K562 (cell line): ENCODE results near the gene SIGLEC6. TPM values are rescaled to one million over a fixed set of nuclear protein-coding genes. Genes with fewer than 3 reads are reported as not detected.

Experiments used
- CBX8 ChIP-seq: fragments of 200-600 bp; sonication (generic); IDR thresholded peaks from 2 replicates; pipeline ENCODE4 v1.6.1; 2012; ENCODE audit warnings: borderline replicate concordance, mixed run types, low read depth, mild to moderate bottlenecking, moderate library complexity, mixed read lengths, low read length, control low read depth, inconsistent platforms; ENCODE audit not compliant: poor library complexity, severe bottlenecking; ENCODE audit errors: extremely low read depth
- CEBPG ChIP-seq, 3 experiments: fragments of 200-800 bp in 1 of 3; sonication (Bioruptor generic) in 1 of 3; sonication (generic) in 1 of 3; formaldehyde crosslinking in 1 of 3; IDR thresholded peaks in 2 of 3; conservative IDR thresholded peaks in 1 of 3; 2 replicates each; pipeline versions ENCODE4 v1.6.1 to v1.8.0; 2016 to 2022; ENCODE audit warnings: missing compliant biosample characterization in 2 of 3, missing genetic modification characterization in 2 of 3, mild to moderate bottlenecking in 1 of 3, missing genetic modification reagents in 1 of 3
- ELF4 ChIP-seq: fragments of 450-650 bp; formaldehyde crosslinking; IDR thresholded peaks from 2 replicates; pipeline ENCODE4 v1.4.0; 2022; ENCODE audit warnings: missing genetic modification characterization
- FOSL1 ChIP-seq: fragments of 200-800 bp; sonication (Bioruptor generic); conservative IDR thresholded peaks from 2 replicates; pipeline ENCODE4 v1.6.1; 2016; ENCODE audit warnings: missing genetic modification characterization, missing compliant biosample characterization
- FOXK1 ChIP-seq: sonication (generic); formaldehyde crosslinking; IDR thresholded peaks from 2 replicates; pipeline ENCODE4 v1.8.0; 2022; ENCODE audit warnings: missing genetic modification reagents, mild to moderate bottlenecking, borderline replicate concordance
- GATAD2B ChIP-seq: fragments of 450-650 bp; IDR thresholded peaks from 2 replicates; pipeline ENCODE4 v1.6.1; 2017; ENCODE audit warnings: mild to moderate bottlenecking, borderline replicate concordance
- GTF2A2 ChIP-seq: IDR thresholded peaks from 2 replicates; pipeline ENCODE4 v1.6.1; 2016; ENCODE audit warnings: mild to moderate bottlenecking, missing genetic modification characterization, missing compliant biosample characterization
- KLF6 ChIP-seq: fragments of 250-450 bp; sonication (Bioruptor Pico); IDR thresholded peaks from 2 replicates; pipeline ENCODE4 v1.4.0; 2020; ENCODE audit warnings: mild to moderate bottlenecking, moderate library complexity, borderline replicate concordance
- NR3C1 ChIP-seq: sonication (generic); formaldehyde crosslinking; IDR thresholded peaks from 2 replicates; pipeline ENCODE4 v1.8.1; 2022; ENCODE audit warnings: missing genetic modification reagents
- POU5F1 ChIP-seq: fragments of 150-350 bp; IDR thresholded peaks from 2 replicates; pipeline ENCODE4 v1.6.1; 2014; ENCODE audit warnings: borderline replicate concordance, low read length, low read depth, mild to moderate bottlenecking; ENCODE audit not compliant: partially characterized antibody
- SP1 ChIP-seq: sonication (generic); formaldehyde crosslinking; IDR thresholded peaks from 2 replicates; pipeline ENCODE4 v1.8.1; 2022; ENCODE audit warnings: mild to moderate bottlenecking, missing genetic modification reagents
- TAF15 ChIP-seq: fragments of 200-400 bp; formaldehyde crosslinking; IDR thresholded peaks from 2 replicates; pipeline ENCODE4 v1.6.1; 2017; ENCODE audit warnings: mild to moderate bottlenecking, low read depth, low read length, moderate library complexity
- YBX1 ChIP-seq: fragments of 450-650 bp; IDR thresholded peaks from 2 replicates; pipeline ENCODE4 v1.7.1; 2016; ENCODE audit warnings: mild to moderate bottlenecking
- ZBTB1 ChIP-seq: sonication (generic); formaldehyde crosslinking; IDR thresholded peaks from 2 replicates; pipeline ENCODE4 v1.8.1; 2023; ENCODE audit warnings: missing genetic modification reagents, low read depth, mild to moderate bottlenecking, borderline replicate concordance
- ZFP1 ChIP-seq: fragments of 450-650 bp; formaldehyde crosslinking; IDR thresholded peaks from 2 replicates; pipeline ENCODE4 v1.4.0; 2020; ENCODE audit warnings: mild to moderate bottlenecking, mixed read lengths
- ZNF586 ChIP-seq: fragments of 450-650 bp; formaldehyde crosslinking; conservative IDR thresholded peaks from 2 replicates; pipeline ENCODE4 v1.4.0; 2020; ENCODE audit warnings: mild to moderate bottlenecking, moderate library complexity
- polyA plus RNA-seq, 8 experiments: library from polyadenylated mRNA; depleted of rRNA in 4 of 8; stranded (reverse) in 5 of 8; unstranded in 3 of 8; fragments of >200 nt; fragmentation: Nextera tagmentation in 2 of 8; fragmentation: Illumina TruSeq in 1 of 8; extraction: Ambion mirVana in 2 of 8; extraction: Trizol in 1 of 8; gene quantifications; 2 replicates each; pipeline versions ENCODE4 v1.2.1 to v1.2.3, GENCODE V29; 2011 to 2014; ENCODE audit warnings: inconsistent platforms in 1 of 8, missing spikeins in 1 of 8
- total RNA-seq, 7 experiments: library from RNA; depleted of rRNA in 6 of 7; stranded (reverse); fragments of >200 nt in 6 of 7; fragmentation: Illumina TruSeq in 2 of 7; extraction: Trizol in 2 of 7; gene quantifications; 2 replicates each; pipeline versions ENCODE4 v1.2.1 to v1.2.3, GENCODE V29; 2011 to 2021; ENCODE audit warnings: low replicate concordance in 1 of 7
- TF ChIP-seq, protein P1 (sequence below), 2 experiments: fragments of 450-650 bp; IDR thresholded peaks; 2 replicates each; pipeline ENCODE4 v1.6.1; 2016; ENCODE audit warnings: mild to moderate bottlenecking in 2 of 2, borderline replicate concordance in 1 of 2, low read depth in 1 of 2, moderate library complexity in 1 of 2

SIGLEC6 gene
- total and polyA plus RNA-seq, 9 of the 15 experiments (the other 6 are each of a cell fraction or from before 2014, with no cell fraction given), result 0.03 to 17.5 (median 0.71) TPM

DNA sequence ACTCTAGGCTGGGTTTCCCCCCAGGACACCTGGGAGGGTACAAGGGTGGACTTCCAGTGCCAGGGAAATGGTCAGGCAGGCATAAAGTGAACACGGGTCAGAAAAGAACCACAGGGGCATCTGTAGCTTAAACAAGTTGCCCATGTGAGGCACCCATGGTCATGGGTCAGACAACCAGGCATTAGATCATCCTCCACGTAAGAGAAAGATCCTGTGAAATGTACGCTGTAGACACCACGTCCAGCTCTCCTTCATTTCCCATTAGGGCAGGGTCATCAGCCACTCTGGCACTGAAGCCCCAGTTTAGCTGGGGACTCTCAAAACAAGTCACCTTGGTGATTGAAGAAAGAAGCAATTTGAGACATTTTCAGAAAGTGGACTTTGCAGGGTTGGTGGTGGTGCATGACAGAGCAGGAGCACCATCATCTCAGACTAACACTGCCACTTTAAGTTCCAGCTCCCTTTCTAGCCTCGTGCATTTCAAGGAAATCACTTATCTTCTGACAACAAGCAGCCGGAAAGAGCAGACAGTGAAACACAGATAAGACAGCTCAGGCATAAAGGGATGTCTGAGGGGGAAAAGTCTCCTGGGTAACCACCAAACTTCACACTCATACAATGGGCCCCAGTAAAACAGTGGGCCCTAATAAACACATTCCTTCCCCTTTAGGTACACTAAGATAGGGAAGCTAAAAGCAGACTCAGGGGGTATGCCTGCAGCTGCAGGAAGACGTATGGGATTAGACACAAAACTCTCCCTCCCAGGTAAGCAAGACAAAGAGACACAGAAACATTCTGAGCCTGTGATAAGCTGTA is 16.1 kb upstream of the SIGLEC6 start (continued):
- TF ChIP-seq ZBTB1 (CRISPR knock-in tag) (no peak), TAF15 (no peak), ELF4 (CRISPR knock-in tag) (no peak), CBX8 (no peak), CEBPG (CRISPR knock-in tag; IDR thresholded peaks at IDR 0.05) (0 out of 2 replicates have a peak, but pooled peaks have one; percentile 8), CEBPG (tag; conservative IDR thresholded peaks at IDR 0.05 in 1 of 2, IDR thresholded peaks at IDR 0.05 in 1 of 2) (no peak), GTF2A2 (no peak), SP1 (CRISPR knock-in tag) (no peak), FOSL1 (tag) (no peak; the same call in 1 of the 2 replicates), GATAD2B (peak; percentile 22; the same call in 1 of the 2 replicates), POU5F1 (no peak), YBX1 (no peak), KLF6 (CRISPR knock-in tag) (no peak; the same call in 1 of the 2 replicates), ZNF586 (no peak), NR3C1 (CRISPR knock-in tag) (no peak), FOXK1 (0 out of 2 replicates have a peak, but pooled peaks have one; percentile 10), ZFP1 (CRISPR knock-in tag) (no peak)
- TF ChIP-seq, protein P1, sequence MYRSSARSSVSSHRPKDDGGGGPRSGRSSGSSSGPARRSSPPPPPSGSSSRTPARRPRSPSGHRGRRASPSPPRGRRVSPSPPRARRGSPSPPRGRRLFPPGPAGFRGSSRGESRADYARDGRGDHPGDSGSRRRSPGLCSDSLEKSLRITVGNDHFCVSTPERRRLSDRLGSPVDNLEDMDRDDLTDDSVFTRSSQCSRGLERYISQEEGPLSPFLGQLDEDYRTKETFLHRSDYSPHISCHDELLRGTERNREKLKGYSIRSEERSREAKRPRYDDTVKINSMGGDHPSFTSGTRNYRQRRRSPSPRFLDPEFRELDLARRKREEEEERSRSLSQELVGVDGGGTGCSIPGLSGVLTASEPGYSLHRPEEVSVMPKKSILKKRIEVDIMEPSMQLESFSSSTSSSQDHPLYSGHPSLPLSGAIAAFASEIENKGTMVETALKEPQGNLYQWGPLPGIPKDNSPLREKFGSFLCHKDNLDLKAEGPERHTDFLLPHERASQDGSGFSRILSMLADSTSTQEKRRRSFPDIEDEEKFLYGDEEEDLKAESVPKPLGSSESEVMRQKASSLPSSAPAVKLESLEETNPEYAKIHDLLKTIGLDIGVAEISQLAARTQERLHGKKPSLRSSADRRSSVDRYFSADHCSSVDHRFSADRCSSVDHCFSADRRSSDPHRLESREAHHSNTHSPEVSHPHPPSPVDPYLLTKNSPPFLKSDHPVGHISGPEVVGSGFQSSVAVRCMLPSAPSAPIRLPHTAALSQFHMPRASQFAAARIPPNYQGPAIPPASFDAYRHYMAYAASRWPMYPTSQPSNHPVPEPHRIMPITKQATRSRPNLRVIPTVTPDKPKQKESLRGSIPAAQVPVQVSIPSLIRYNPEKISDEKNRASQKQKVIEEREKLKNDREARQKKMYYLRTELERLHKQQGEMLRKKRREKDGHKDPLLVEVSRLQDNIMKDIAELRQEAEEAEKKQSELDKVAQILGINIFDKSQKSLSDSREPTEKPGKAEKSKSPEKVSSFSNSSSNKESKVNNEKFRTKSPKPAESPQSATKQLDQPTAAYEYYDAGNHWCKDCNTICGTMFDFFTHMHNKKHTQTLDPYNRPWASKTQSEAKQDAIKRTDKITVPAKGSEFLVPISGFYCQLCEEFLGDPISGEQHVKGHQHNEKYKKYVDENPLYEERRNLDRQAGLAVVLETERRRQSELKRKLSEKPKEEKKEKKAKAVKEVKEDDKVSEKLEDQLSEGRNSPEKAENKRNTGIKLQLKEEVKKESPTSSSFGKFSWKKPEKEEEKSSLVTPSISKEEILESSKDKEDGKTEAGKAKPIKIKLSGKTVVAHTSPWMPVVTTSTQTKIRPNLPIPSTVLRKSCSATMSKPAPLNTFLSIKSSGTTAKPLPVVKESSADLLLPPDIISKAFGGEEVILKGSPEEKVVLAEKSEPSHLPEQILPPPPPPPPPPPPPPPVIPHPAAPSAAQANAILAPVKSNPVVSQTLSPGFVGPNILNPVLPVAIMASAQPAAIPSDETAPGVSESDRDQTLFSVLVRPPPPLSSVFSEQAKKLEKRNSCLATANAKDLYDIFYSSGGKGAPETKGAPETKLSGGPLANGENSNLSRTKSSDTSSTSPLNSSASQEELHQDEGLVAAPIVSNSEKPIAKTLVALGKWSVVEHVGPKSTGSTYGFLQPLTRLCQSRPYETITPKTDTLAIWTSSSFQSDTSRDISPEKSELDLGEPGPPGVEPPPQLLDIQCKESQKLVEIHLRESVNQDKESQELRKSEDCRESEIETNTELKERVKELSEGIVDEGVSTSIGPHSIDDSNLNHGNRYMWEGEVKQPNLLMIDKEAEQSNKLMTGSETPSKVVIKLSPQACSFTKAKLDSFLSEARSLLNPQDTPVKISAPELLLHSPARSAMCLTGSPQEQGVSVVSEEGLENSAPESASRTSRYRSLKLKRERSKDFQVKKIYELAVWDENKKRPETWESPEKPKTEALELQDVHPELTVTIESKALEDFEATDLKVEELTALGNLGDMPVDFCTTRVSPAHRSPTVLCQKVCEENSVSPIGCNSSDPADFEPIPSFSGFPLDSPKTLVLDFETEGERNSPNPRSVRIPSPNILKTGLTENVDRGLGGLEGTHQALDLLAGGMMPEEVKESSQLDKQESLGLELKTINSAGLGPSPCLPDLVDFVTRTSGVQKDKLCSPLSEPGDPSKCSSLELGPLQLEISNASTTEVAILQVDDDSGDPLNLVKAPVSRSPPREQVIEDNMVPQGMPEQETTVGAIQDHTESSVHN (IDR thresholded peaks at IDR 0.05; ENCODE audit: borderline replicate concordance in 1 of 2, low read depth in 1 of 2), result peak in 1 of 2 experiments; percentile 83; a peak in 2 of 4 replicates
